Measurements from ENCODE around the gene PHLDB2. TPM values are rescaled to one million over a fixed set of nuclear protein-coding genes. Genes with fewer than 3 reads are reported as not detected.
A peak's percentile ranks its signal among the peaks of the same experiment; 100 is the strongest.

PHLDB2 gene
- total and polyA plus RNA-seq, 11 donors, result 59.0 to 280 (median 115) TPM

GRCh38 chr3:111967651-111968274 is 108.7 kb downstream of the PHLDB2 start:
- no peak for TF ChIP-seq POLR2A (IDR thresholded peaks at IDR 0.05)
- peak; percentile 78 to 95 (median 88) for TF ChIP-seq CTCF (IDR thresholded peaks at IDR 0.05)
- WGBS, 4 donors, result 8 to 15% (median 11%) methylated on average over 8 of the region's 8 CpGs
- no peaks in the 10 kb centered on the region for H3K9me3 ChIP-seq
- peaks cover 0 to 47% (median 25%) of the 10 kb centered on the region in 12 donors for H3K4me1 ChIP-seq
- H3K36me3 ChIP-seq, result peaks cover 0 to 96% (median 20%) of the 10 kb centered on the region in 9 donors
- intact Hi-C loops (cut with DNase I), result loop anchor here (1.0 to 5.0 kb wide), 13 partner anchors 35 to 300 kb away; partner anchors contain the start of gene PHLDB2 (in 1 of the 10)
- peak; percentile 74 to 89 (median 82) for DNase-seq
- H3K4me3 ChIP-seq, result no peak overlapping the region
- peak; percentile 50 to 84 (median 76) for ATAC-seq
- no peaks in the 10 kb centered on the region for H3K27me3 ChIP-seq
- peak overlapping the region in 11 of 12 donors; percentile 24 to 68 (median 58) for H3K27ac ChIP-seq

GRCh38 chr3:111968319-111969054 is 109.4 kb downstream of the PHLDB2 start:
- H3K27ac ChIP-seq, result peak overlapping the region in 8 of 12 donors; percentile 5 to 55 (median 44)
- ATAC-seq, result peak in 1 of 4 donors; percentile 9
- DNase-seq, result no peak
- no peaks in the 10 kb centered on the region for H3K27me3 ChIP-seq
- no peaks in the 10 kb centered on the region for H3K9me3 ChIP-seq
- H3K36me3 ChIP-seq, result peaks cover 0 to 96% (median 23%) of the 10 kb centered on the region in 9 donors
- intact Hi-C loops (cut with DNase I), result loop anchor here in 8 of 10 donors (2.0 to 5.0 kb wide), 9 partner anchors 36 to 301 kb away; partner anchors contain the start of gene PHLDB2 (in 1 of the 8)
- TF ChIP-seq POLR2A (IDR thresholded peaks at IDR 0.05) (no peak), CTCF (IDR thresholded peaks at IDR 0.05) (no peak)
- peaks cover 0 to 47% (median 25%) of the 10 kb centered on the region in 12 donors for H3K4me1 ChIP-seq
- H3K4me3 ChIP-seq, result no peak overlapping the region
- 20 to 49% (median 27%) methylated on average over 5 of the region's 5 CpGs for WGBS, 4 donors

DNA sequence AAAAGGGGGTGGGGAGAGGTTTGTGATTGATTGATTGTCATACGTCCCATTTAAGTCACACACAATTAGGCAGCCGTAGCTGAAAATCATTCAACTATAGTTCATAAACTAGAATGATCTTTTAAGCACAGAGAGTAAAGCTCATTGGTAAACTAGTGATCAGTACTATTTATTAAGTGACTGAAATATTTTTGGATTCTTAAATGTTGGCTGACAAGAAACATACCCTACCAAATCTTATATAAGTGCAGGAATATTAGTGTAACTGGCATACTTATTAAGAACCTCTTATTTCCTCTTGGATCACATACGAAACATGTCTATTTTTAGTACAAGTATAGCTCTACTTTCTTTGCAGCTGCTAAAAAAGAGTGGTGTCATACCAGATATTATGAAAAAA is 111.3 kb downstream of the PHLDB2 start:
- Histone ChIP-seq H3K27me3 (no peaks in the 10 kb centered on the region), H3K4me1 (peaks cover 0 to 47% (median 25%) of the 10 kb centered on the region in 12 donors), H3K9me3 (no peaks in the 10 kb centered on the region), H3K27ac (peak overlapping the region in 11 of 12 donors; percentile 18 to 85 (median 72)), H3K36me3 (peaks cover 0 to 96% (median 25%) of the 10 kb centered on the region in 9 donors), H3K4me3 (no peak overlapping the region)
- 55 to 61% (median 58%) methylated on average over 3 of the region's 3 CpGs for WGBS, 4 donors
- ATAC-seq (no peak), DNase-seq (no peak)
- TF ChIP-seq POLR2A (IDR thresholded peaks at IDR 0.05) (no peak), CTCF (IDR thresholded peaks at IDR 0.05) (no peak)
- intact Hi-C loops (cut with DNase I), result loop anchor here in 2 of 10 donors (5.0 kb wide), 2 partner anchors 293 to 303 kb away; no protein-coding TSS in a partner anchor

All from heart left ventricle (tissue), 16 donors.